ENCODE results near the gene RNF220.
"Not testable (repeated sequence)": the region's sequence is repeated elsewhere in the genome, so short reads cannot be mapped to it uniquely, and the experiment has no call there.

Gene RNF220

GRCh38 chr1:44496541-44497171 is 91.6 kb downstream of the RNF220 start:
- no peak for DNase-seq (ENCODE audit: low read depth)

- DNase-seq (ENCODE audit: low read depth), result no peak
Measured at GRCh38 chr1:44497422-44498170, 92.5 kb downstream of the RNF220 start.

GRCh38 chr1:44499306-44499705 is 94.3 kb downstream of the RNF220 start:
- DNase-seq (ENCODE audit: low read depth), result no peak

GRCh38 chr1:44500181-44501046 is 95.4 kb downstream of the RNF220 start:
- DNase-seq (ENCODE audit: low read depth), result no peak

- no peak for DNase-seq (ENCODE audit: low read depth)
Measured at GRCh38 chr1:44501047-44501890, 96.2 kb downstream of the RNF220 start.

GRCh38 chr1:44502823-44503222 is 97.8 kb downstream of the RNF220 start:
- not testable (repeated sequence) for DNase-seq (ENCODE audit: low read depth)

- DNase-seq (ENCODE audit: low read depth), result no peak
Measured at GRCh38 chr1:44503625-44504024, 98.6 kb downstream of the RNF220 start.

- DNase-seq (ENCODE audit: low read depth), result no peak
Measured at GRCh38 chr1:44505210-44505993, 100.3 kb downstream of the RNF220 start.

GRCh38 chr1:44507490-44508396 is 102.7 kb downstream of the RNF220 start:
- DNase-seq (ENCODE audit: low read depth), result no peak

- DNase-seq (ENCODE audit: low read depth), result no peak
Measured at GRCh38 chr1:44508397-44508745, 103.3 kb downstream of the RNF220 start.

- no peak for DNase-seq (ENCODE audit: low read depth)
Measured at GRCh38 chr1:44511363-44511762, 106.3 kb downstream of the RNF220 start.

GRCh38 chr1:44511769-44512168 is 106.7 kb downstream of the RNF220 start:
- DNase-seq (ENCODE audit: low read depth), result no peak

- DNase-seq (ENCODE audit: low read depth), result no peak
Measured at GRCh38 chr1:44512313-44512885, 107.3 kb downstream of the RNF220 start.

GRCh38 chr1:44513111-44513510 is 108.1 kb downstream of the RNF220 start:
- DNase-seq (ENCODE audit: low read depth), result no peak

- no peak for DNase-seq (ENCODE audit: low read depth)
Measured at GRCh38 chr1:44514673-44515072, 109.6 kb downstream of the RNF220 start.

- no peak for DNase-seq (ENCODE audit: low read depth)
Measured at GRCh38 chr1:44515416-44515815, 110.4 kb downstream of the RNF220 start.

GRCh38 chr1:44519035-44519676 is 114.1 kb downstream of the RNF220 start:
- DNase-seq (ENCODE audit: low read depth), result no peak

GRCh38 chr1:44521378-44522080 is 116.5 kb downstream of the RNF220 start:
- DNase-seq (ENCODE audit: low read depth), result no peak
